Measurements from ENCODE around the gene SUCLA2. TPM values are rescaled to one million over a fixed set of nuclear protein-coding genes. Genes with fewer than 3 reads are reported as not detected.

The SUCLA2 gene
- total and polyA plus RNA-seq, 10 of the 15 experiments (the other 5 are each of a cell fraction or from before 2014, with no cell fraction given) = 27.5 to 83.4 (median 42.8) TPM

GRCh38 chr13:47964863-47965262 lies 36.2 kb downstream of the SUCLA2 start:
- intact Hi-C loops (cut with micrococcal nuclease; ENCODE audit: unreplicated experiment) = no loop called here
- no TSS peak for BruUV-seq (replicated peaks)
- peaks cover 0 to 5% of the 10 kb centered on the region in 2 experiments; a peak in 1 of 4 replicates for H3K36me3 ChIP-seq (ENCODE audit: control insufficient read depth in 2 of 2, insufficient read depth in 2 of 2, low read length in 1 of 2)
- CTCF ChIA-PET = interaction anchor here (0.8 kb wide), 1 partner anchor 133 kb away, joined by 4 read pairs; no protein-coding TSS in a partner anchor
- RAD21 ChIA-PET (ENCODE audit: unreplicated experiment) = no interaction called here
- no peak for TF ChIP-seq USF2 (IDR thresholded peaks at IDR 0.05; ENCODE audit: borderline replicate concordance, low read depth, low read length)
- TF ChIP-seq POU2F2 (IDR thresholded peaks at IDR 0.05; ENCODE audit: borderline replicate concordance, low read depth, low read length) = no peak
- TF ChIP-seq BCLAF1 (IDR thresholded peaks at IDR 0.05) = no peak
- TF ChIP-seq SREBF2 (IDR thresholded peaks at IDR 0.05; ENCODE audit: low read length) = no peak
- TF ChIP-seq KAT2A (conservative IDR thresholded peaks at IDR 0.05; ENCODE audit: control insufficient read depth, low read depth, low read length) = no peak
- no peak for TF ChIP-seq FOXM1 (IDR thresholded peaks at IDR 0.05; ENCODE audit: low read depth, low read length)
- TF ChIP-seq RB1 (IDR thresholded peaks at IDR 0.05; ENCODE audit: borderline replicate concordance) = no peak
- no peak for TF ChIP-seq ZZZ3 (IDR thresholded peaks at IDR 0.05; ENCODE audit: control insufficient read depth, insufficient read length, low read depth)
- no peak for TF ChIP-seq NKRF (conservative IDR thresholded peaks at IDR 0.05)
- in situ Hi-C loops (cut with MboI) = no loop called here
- ATAC-seq = no peak
- H3K27ac ChIP-seq (ENCODE audit: control insufficient read depth, insufficient read depth) = no peak overlapping the region
- no peak for DNase-seq (ENCODE audit: low read depth, low spot score)
- H3K9me3 ChIP-seq (replicated peaks; ENCODE audit: control insufficient read depth, insufficient read depth, low read length) = peaks cover 3% of the 10 kb centered on the region; the same call in 2 of the 3 replicates
- no peak for FAIRE-seq
- no peaks in the 10 kb centered on the region for H3K27me3 ChIP-seq (replicated peaks in 1 of 2; ENCODE audit: control insufficient read depth in 2 of 2, insufficient read depth in 2 of 2, low read length in 1 of 2)
- 96% methylated on average over 3 of the region's 3 CpGs for WGBS (ENCODE audit: insufficient coverage, insufficient replicate concordance, low lambda C conversion rate, missing lambda C conversion rate)
- POLR2A ChIA-PET = no interaction called here
- H4K20me1 ChIP-seq (ENCODE audit: control insufficient read depth, insufficient read depth) = no peaks in the 10 kb centered on the region
- no peaks in the 10 kb centered on the region for H3K4me1 ChIP-seq (ENCODE audit: control insufficient read depth, insufficient read depth, low read length)
- no peak overlapping the region for H3K9ac ChIP-seq (ENCODE audit: control insufficient read depth, insufficient read depth, low read length)
- no peaks in the 10 kb centered on the region for H3K79me2 ChIP-seq (ENCODE audit: control insufficient read depth, insufficient read depth, low read length)
- SMC1A ChIA-PET (ENCODE audit: uncharacterized antibody, unreplicated experiment) = interaction anchor here (0.7 kb wide), 1 partner anchor 28 kb away, joined by 3 read pairs; no protein-coding TSS in a partner anchor
- no peak overlapping the region for H3K4me2 ChIP-seq (ENCODE audit: control insufficient read depth, insufficient read depth)
- H3K4me3 ChIP-seq = no peak overlapping the region
- H2AFZ ChIP-seq (ENCODE audit: control insufficient read depth, low read depth, low read length) = no peak overlapping the region

Measured in GM12878 (cell line).